ENCODE results near the gene C4B.

C4B gene

DNA sequence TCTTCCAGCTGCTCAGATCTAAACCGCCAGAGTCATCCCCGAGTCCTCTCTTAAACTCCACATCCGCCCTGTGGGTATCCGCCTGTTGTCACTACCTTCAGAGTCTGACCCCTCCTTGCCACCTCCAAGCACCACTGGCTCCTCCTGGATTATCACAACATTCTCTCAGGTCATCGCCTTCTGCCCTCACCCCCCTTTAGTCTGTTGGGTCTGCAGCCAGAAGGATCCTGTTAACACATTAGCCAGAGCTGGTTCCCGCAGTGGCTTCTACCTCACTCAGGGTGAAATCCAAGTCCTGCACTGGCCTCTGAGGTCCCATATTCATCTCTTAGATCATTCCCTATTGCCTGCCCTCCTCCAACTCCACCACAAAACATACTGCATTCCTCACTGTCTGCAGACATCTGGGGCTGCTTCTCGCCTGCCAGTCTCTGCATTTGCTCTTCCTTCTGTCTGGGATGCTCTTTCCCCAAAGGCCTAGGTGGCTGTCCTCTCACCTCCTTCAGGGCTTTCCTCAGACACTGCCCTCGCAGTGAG is 60.5 kb downstream of the C4B start:
- POLR2A ChIA-PET, result no interaction called here
- TF ChIP-seq SP1 (IDR thresholded peaks at IDR 0.05) (no peak), TARDBP (IDR thresholded peaks at IDR 0.05) (no peak), LEF1 (IDR thresholded peaks at IDR 0.05; ENCODE audit: borderline replicate concordance) (no peak), SUZ12 (IDR thresholded peaks at IDR 0.05) (no peak), FOXM1 (IDR thresholded peaks at IDR 0.05; ENCODE audit: borderline replicate concordance) (no peak), HDGF (IDR thresholded peaks at IDR 0.05; ENCODE audit: borderline replicate concordance) (no peak), BHLHE40 (IDR thresholded peaks at IDR 0.05; ENCODE audit: borderline replicate concordance) (no peak), FOXK2 (IDR thresholded peaks at IDR 0.05) (no peak), ELF4 (IDR thresholded peaks at IDR 0.05) (no peak)
- DNase-seq (ENCODE audit: extremely low spot score), result no peak
- CTCF ChIA-PET, result interaction anchor here (0.5 kb wide), 1 partner anchor 151 kb away, joined by 3 read pairs; no protein-coding TSS in a partner anchor

DNA sequence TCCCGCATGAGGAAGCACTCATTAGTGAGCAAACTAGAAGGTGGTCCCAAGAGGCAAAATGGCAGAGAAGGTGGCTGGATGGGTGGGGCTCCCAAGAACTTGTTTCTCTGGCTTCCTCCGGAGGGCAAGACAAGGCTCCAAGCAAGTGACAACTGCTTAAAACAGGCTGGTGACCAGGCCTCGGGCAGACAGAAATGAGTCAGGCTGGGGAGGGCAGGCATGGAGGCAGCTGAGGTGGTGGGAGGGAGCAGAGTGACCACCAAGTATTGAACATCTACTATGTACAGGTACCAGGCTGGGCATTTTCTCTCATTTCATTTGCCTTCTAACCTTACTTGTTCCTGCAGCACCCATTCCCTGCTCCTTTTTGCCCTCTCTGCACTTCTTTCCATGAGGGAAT is 61.2 kb downstream of the C4B start:
- TF ChIP-seq TARDBP (IDR thresholded peaks at IDR 0.05), result no peak
- DNase-seq (ENCODE audit: extremely low spot score), result no peak
- ChIA-PET CTCF (interaction anchor here (0.5 to 1.0 kb wide), 3 partner anchors 12 to 150 kb away, joined by 3 read pairs; no protein-coding TSS in a partner anchor), POLR2A (interaction anchor here (1.5 kb wide), 1 partner anchor 12 kb away, joined by 4 read pairs; no protein-coding TSS in a partner anchor)

DNA sequence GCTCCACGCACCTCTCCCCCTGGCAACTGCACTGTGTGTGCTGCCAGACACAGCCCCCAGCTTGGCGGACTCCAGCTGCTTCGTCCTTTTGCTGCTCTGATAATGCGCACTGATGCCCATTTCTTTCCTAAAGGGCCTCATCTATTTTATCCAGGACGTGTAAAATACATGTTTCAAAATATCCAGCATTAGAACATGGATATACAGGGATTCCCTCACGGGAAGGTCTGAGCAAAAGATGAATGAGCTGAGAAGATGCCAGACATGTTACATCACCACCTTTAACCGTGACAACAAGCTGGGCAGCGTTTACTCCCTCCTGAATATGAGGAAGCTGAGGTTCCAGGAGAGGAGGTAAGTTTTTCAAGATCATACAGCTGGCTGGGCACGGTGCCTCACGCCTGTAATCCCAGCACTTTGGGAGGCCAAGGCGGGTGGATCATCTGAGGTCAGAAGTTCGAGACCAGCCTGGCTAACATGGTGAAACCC is 61.8 kb downstream of the C4B start:
- no peak for DNase-seq (ENCODE audit: extremely low spot score)
- TF ChIP-seq LEF1 (IDR thresholded peaks at IDR 0.05; ENCODE audit: borderline replicate concordance) (no peak), SP1 (IDR thresholded peaks at IDR 0.05) (no peak), L3MBTL2 (conservative IDR thresholded peaks at IDR 0.05) (no peak), FOXK2 (IDR thresholded peaks at IDR 0.05) (no peak), ELF4 (IDR thresholded peaks at IDR 0.05) (no peak), NFRKB (IDR thresholded peaks at IDR 0.05) (no peak)
- POLR2A ChIA-PET, result interaction anchor here (1.5 kb wide), 1 partner anchor 13 kb away, joined by 4 read pairs; no protein-coding TSS in a partner anchor
- CTCF ChIA-PET, result interaction anchor here (0.6 to 1.0 kb wide), 3 partner anchors 12 to 43 kb away, joined by 3 read pairs; no protein-coding TSS in a partner anchor

DNA sequence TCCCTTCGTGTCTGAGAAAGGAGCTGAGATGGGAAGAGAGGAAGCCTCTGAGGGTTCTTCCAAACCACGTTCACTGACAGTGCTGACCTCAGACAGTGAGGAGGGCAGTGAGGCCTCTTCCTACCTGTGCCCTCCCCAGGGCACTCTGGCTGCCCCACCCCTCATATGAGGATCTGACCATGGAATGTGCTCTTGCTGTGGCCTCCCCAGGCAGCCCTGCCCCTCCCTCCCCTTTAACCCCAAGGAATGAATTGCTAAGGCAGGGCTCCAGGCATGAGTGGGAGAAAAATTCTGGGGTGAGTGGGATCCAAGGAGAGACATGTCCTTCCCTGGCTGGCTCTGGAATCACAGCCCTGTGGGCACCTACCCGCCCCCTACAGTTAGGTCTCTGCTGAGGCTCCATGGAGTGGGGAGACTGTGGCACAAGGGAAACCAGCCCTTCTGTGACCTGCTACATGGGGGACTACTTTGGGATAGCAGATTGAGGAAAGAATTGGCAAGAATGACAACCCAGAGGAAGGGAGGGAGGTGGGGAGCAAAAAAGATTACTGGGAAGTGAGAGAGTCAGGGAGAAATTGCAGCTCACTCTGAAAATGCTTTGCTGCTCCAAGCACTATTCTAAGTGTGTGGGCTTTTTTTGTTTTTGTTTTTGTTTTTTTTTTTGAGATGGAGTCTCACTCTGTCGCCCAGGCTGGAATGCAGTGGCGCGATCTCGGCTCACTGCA is 65.1 kb downstream of the C4B start:
- ChIA-PET CTCF (interaction anchor here (0.6 kb wide), 1 partner anchor 1726 kb away, joined by 3 read pairs; no protein-coding TSS in a partner anchor), POLR2A (no interaction called here)
- no peak for DNase-seq (ENCODE audit: extremely low spot score)
- TF ChIP-seq SUZ12 (IDR thresholded peaks at IDR 0.05), result no peak
- no peak for TF ChIP-seq ARNT (IDR thresholded peaks at IDR 0.05)
- no peak for TF ChIP-seq ELF4 (IDR thresholded peaks at IDR 0.05)
- no peak for TF ChIP-seq BHLHE40 (IDR thresholded peaks at IDR 0.05; ENCODE audit: borderline replicate concordance)
- TF ChIP-seq FOXK2 (IDR thresholded peaks at IDR 0.05), result no peak
- TF ChIP-seq CTBP1 (IDR thresholded peaks at IDR 0.05; ENCODE audit: borderline replicate concordance), result no peak
- no peak for TF ChIP-seq L3MBTL2 (conservative IDR thresholded peaks at IDR 0.05)
- no peak for TF ChIP-seq NFRKB (IDR thresholded peaks at IDR 0.05)
- no peak for TF ChIP-seq ZNF384 (IDR thresholded peaks at IDR 0.05)
- TF ChIP-seq FOXM1 (IDR thresholded peaks at IDR 0.05; ENCODE audit: borderline replicate concordance), result no peak
- TF ChIP-seq FOXA1 (IDR thresholded peaks at IDR 0.05), result no peak
- TF ChIP-seq TARDBP (IDR thresholded peaks at IDR 0.05), result no peak

DNA sequence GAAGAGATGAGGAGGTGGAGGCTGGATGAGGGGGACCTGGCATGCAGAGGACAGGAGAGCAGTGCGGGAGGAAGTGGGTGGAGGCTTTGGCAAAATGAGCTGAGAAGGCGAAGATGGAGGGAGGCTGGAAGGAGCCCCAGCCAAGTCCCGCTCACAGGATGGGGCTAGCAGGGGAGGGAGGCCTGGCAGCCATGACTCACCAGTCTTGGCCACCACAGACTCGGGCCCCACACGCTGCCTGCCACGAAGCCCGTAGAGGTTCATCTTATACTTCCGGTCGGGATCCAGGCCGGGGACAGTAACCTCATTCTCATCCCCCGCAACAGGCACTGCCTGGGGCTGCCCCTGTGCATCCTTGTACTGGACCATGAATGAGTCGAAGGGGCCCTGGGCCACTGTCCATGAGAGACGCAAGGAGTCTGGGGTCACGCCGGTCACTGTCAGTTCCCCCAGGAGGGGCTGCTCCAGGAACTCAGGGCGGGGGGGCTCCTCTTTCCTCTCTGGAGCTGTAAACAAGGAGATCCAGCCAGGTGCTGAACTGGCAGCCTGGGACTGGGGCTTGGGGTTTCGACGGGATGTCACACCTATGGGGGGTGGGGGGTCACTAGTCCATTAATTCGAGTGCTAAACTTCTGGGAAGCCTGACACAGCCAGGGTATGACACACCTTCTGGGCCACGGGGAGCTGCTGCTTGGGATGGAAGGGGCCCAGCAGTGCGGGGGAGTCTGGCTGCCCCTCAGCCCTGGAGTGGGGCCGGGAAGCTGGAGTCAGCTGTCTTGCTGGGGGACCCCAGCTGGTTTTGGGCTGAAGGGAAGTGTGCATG is 66.8 kb downstream of the C4B start:
- TF ChIP-seq CTBP1 (IDR thresholded peaks at IDR 0.05; ENCODE audit: borderline replicate concordance), result no peak
- TF ChIP-seq SUZ12 (IDR thresholded peaks at IDR 0.05), result no peak
- no peak for TF ChIP-seq ARNT (IDR thresholded peaks at IDR 0.05)
- no peak for TF ChIP-seq NFRKB (IDR thresholded peaks at IDR 0.05)
- no peak for TF ChIP-seq LEF1 (IDR thresholded peaks at IDR 0.05; ENCODE audit: borderline replicate concordance)
- ChIA-PET CTCF (no interaction called here), POLR2A (no interaction called here)
- DNase-seq (ENCODE audit: extremely low spot score), result no peak

DNA sequence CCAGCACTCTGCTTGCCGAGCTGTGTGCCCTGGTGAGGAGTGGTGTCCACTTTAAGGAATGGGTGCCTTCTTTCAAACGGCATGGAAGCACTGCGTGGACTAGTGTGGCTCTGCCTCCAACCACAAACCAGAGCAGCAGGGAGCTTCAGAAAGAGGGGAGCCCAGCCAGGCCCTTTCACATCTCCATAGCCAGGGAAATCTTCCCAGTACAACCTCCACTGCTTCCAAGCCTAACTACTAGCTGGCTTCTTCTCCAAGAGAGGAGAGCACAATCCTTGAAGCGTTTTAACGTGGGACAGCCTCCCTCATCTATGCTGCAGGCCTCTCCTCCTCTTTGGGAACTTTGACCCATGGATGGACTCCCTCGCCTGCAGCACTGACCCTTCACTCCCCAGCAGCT is 67.9 kb downstream of the C4B start:
- TF ChIP-seq FOXK2 (IDR thresholded peaks at IDR 0.05) (no peak), ELF4 (IDR thresholded peaks at IDR 0.05) (no peak), FOXA1 (IDR thresholded peaks at IDR 0.05) (no peak), ZNF384 (IDR thresholded peaks at IDR 0.05) (no peak), BHLHE40 (IDR thresholded peaks at IDR 0.05; ENCODE audit: borderline replicate concordance) (no peak), CTBP1 (IDR thresholded peaks at IDR 0.05; ENCODE audit: borderline replicate concordance) (no peak), FOXM1 (IDR thresholded peaks at IDR 0.05; ENCODE audit: borderline replicate concordance) (no peak), LEF1 (IDR thresholded peaks at IDR 0.05; ENCODE audit: borderline replicate concordance) (no peak), TARDBP (IDR thresholded peaks at IDR 0.05) (no peak), NFRKB (IDR thresholded peaks at IDR 0.05) (no peak), SUZ12 (IDR thresholded peaks at IDR 0.05) (no peak), ARNT (IDR thresholded peaks at IDR 0.05) (no peak), HDGF (IDR thresholded peaks at IDR 0.05; ENCODE audit: borderline replicate concordance) (no peak), L3MBTL2 (conservative IDR thresholded peaks at IDR 0.05) (no peak), SP1 (IDR thresholded peaks at IDR 0.05) (no peak)
- TF ChIP-seq, protein P1, sequence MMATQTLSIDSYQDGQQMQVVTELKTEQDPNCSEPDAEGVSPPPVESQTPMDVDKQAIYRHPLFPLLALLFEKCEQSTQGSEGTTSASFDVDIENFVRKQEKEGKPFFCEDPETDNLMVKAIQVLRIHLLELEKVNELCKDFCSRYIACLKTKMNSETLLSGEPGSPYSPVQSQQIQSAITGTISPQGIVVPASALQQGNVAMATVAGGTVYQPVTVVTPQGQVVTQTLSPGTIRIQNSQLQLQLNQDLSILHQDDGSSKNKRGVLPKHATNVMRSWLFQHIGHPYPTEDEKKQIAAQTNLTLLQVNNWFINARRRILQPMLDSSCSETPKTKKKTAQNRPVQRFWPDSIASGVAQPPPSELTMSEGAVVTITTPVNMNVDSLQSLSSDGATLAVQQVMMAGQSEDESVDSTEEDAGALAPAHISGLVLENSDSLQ (IDR thresholded peaks at IDR 0.05), result no peak
- no peak for DNase-seq (ENCODE audit: extremely low spot score)
- POLR2A ChIA-PET, result no interaction called here
- CTCF ChIA-PET, result no interaction called here

DNA sequence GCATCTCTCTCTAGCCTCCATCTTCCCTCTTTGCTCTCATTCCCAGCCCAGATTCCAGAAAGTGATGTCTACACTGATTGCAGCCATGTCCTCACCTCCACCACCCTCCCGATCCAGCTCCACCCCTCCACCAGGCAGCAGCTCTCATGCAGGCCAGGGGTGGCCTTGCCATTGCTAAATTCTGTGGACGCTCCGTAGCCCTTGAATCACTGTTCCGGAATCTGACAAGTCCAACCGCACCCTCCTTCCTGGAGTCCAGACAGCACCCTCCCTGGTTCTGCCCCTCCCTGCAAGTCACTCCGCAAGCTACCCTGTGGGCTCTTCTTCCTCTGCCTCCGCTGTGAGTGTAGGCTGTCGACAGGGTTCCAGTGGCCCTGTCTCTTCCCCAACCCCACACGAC is 68.3 kb downstream of the C4B start:
- CTCF ChIA-PET, result no interaction called here
- DNase-seq (ENCODE audit: extremely low spot score), result no peak

More for the DNA sequence above, 68.3 kb downstream of the C4B start:
- POLR2A ChIA-PET, result no interaction called here
- no peak for TF ChIP-seq FOXA1 (IDR thresholded peaks at IDR 0.05)
- no peak for TF ChIP-seq LEF1 (IDR thresholded peaks at IDR 0.05; ENCODE audit: borderline replicate concordance)
- no peak for TF ChIP-seq SP1 (IDR thresholded peaks at IDR 0.05)
- TF ChIP-seq NFRKB (IDR thresholded peaks at IDR 0.05), result no peak
- no peak for TF ChIP-seq HDGF (IDR thresholded peaks at IDR 0.05; ENCODE audit: borderline replicate concordance)
- TF ChIP-seq CTBP1 (IDR thresholded peaks at IDR 0.05; ENCODE audit: borderline replicate concordance), result no peak
- no peak for TF ChIP-seq ELF4 (IDR thresholded peaks at IDR 0.05)
- no peak for TF ChIP-seq FOXK2 (IDR thresholded peaks at IDR 0.05)
- TF ChIP-seq, protein P1 (IDR thresholded peaks at IDR 0.05), result no peak
- no peak for TF ChIP-seq ZNF384 (IDR thresholded peaks at IDR 0.05)
- no peak for TF ChIP-seq FOXM1 (IDR thresholded peaks at IDR 0.05; ENCODE audit: borderline replicate concordance)
- TF ChIP-seq BHLHE40 (IDR thresholded peaks at IDR 0.05; ENCODE audit: borderline replicate concordance), result no peak
- TF ChIP-seq TARDBP (IDR thresholded peaks at IDR 0.05), result no peak
- no peak for TF ChIP-seq SUZ12 (IDR thresholded peaks at IDR 0.05)
- no peak for TF ChIP-seq L3MBTL2 (conservative IDR thresholded peaks at IDR 0.05)
- TF ChIP-seq ARNT (IDR thresholded peaks at IDR 0.05), result no peak
